HG03097 (cell line): ENCODE results near the gene OGG1.

Experiments used
- ATAC-seq: cut with Tn5 transposase; IDR thresholded peaks from one replicate; pipeline ENCODE4 v1.9.1; 2021; ENCODE audit not compliant: unreplicated experiment, low FRiP score

OGG1 gene

DNA sequence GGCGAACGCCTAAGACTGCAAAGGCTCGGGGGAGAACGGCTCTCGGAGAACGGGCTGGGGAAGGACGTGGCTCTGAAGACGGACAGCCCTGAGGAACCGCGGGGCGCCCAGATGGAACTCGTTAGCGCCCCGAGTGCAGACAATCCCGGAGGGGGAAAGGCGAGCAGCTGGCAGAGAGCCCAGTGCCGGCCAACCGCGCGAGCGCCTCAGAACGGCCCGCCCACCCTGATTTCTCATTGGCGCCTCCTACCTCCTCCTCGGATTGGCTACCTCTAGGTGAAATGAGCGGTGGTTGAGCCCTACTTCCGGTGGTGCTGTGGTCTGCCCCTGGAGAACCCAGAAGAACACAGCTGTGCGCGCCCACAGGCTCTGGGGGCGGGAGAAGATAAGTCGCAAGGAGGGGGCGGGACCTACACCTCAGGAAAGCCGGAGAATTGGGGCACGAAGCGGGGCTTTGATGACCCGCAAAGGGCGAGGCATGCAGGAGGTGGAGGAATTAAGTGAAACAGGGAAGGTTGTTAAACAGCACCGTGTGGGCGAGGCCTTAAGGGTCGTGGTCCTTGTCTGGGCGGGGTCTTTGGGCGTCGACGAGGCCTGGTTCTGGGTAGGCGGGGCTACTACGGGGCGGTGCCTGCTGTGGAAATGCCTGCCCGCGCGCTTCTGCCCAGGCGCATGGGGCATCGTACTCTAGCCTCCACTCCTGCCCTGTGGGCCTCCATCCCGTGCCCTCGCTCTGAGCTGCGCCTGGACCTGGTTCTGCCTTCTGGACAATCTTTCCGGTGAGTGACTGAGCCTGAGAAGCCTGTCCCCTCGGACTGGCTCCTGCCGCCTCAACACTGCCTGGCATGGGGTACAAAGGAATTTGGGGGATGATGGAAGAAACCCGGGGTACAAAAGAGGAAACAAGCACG, at the start of gene OGG1:
Gene OGG1 (plus strand): TSS at position 308 of the 911 bp plus-strand sequence. CDS start 335 bp downstream, at position 643.
- peak; percentile 83 for ATAC-seq

DNA sequence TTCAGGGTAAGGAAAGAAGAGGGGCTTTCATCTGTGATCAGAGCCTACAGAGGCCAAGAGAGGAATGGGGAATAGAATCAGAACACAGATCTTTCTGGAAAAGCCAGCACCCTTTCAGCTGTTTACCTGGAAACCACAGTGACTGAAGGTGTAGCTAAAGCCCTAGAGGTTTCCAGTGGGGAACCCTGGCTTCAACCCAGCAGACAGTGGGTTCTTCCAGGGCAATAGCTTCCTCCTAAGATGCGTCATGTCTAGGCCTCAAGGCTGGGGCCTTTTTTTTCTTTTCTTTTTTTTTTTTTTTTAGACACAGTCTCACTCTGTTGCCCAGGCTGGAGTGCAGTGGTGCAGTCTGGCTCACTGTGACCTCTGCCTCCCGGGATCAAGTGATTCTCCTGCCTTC, 49.2 kb upstream of the OGG1 start:
- ATAC-seq: no peak

DNA sequence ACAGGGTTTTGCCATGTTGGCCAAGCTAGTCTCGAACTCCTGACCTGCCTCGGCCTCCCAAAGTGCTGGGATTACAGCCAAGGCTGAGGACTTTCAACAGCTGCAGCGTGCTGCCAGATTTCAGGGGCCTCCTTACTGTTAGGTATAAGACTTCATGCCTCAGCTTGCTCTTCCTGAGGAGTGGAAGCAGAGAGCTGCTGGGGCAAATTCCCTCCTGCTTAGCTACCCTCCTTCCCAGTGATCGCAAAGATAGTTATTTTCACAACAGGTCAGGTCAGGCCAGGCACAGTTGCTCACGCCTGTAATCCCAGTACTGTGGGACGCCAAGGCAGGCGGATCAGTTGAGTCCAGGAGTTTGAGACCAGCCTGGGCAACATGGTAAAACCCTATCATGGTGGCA, 48.7 kb upstream of the OGG1 start:
- no peak for ATAC-seq

DNA sequence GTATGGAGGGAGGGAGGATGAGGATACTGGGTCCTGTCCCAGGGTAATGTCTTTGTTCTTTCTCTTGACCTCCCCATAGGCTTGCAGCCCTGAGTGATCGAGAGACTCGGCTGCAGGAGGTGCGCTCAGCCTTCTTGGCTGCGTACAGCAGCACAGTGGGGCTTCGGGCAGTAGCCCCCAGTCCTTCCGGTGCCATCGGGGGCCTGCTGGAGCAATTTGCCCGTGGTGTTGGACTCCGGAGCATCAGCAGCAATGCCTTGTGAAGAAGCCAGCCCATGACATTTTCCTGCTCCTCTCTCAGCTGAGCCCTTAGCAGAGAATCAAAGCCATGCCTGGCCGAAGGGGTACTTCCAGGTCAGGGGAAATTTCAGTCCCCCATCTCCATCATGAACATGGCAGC, 48.0 kb upstream of the OGG1 start:
- ATAC-seq: no peak

DNA sequence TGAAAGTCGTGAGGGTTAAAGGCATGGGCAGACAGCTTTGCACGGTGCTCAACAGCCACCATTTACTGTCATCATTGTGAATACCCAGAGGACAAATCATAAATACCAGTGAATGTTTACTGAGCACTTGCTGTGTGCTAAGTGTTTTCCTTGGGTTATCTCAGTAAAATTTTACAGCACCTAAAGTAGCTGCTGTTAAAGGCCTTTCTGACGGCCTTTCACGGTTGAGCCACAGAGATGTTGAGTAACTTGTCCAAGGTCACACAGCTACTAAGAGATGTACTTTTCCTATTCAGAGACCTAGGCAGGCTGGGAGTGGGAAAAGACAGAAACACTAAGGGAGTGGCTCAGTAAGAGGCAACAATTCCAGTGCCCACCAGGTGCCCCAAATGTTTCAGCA, 46.5 kb upstream of the OGG1 start:
- ATAC-seq: no peak

DNA sequence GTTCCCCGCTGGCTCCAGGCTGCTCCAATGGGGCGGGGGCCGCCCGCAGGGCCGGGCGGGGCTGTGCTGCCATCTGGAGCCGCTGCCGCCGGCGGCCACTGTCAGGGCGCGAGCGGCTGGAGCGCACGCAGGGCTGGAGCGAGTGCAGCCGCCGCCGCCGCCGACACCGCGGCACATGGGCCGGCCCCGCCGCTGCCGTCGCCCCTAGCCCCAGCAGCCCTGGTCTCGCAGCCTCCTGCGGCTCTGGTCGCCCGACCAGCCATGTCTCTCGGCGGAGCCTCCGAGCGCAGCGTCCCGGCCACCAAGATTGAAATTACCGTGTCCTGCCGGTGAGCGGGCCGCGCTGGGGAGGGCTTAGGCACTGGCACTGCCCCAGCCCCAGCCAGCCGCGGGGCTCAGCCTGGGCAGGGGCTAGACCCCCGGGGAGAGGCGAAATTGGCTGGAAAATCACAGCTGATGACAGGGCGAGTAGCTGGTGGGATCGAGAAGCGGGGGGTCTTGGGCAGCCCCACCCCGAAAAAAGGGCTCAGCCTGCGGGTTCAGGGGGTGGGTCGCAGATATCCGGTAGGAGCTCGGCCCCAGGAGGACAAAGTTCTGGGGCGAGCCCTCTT, 45.9 kb upstream of the OGG1 start, which contains the start of gene CPNE9:
Gene CPNE9 (plus strand): TSS at position 98 of the 611 bp plus-strand sequence. CDS start 164 bp downstream, at position 262.
- ATAC-seq: no peak

DNA sequence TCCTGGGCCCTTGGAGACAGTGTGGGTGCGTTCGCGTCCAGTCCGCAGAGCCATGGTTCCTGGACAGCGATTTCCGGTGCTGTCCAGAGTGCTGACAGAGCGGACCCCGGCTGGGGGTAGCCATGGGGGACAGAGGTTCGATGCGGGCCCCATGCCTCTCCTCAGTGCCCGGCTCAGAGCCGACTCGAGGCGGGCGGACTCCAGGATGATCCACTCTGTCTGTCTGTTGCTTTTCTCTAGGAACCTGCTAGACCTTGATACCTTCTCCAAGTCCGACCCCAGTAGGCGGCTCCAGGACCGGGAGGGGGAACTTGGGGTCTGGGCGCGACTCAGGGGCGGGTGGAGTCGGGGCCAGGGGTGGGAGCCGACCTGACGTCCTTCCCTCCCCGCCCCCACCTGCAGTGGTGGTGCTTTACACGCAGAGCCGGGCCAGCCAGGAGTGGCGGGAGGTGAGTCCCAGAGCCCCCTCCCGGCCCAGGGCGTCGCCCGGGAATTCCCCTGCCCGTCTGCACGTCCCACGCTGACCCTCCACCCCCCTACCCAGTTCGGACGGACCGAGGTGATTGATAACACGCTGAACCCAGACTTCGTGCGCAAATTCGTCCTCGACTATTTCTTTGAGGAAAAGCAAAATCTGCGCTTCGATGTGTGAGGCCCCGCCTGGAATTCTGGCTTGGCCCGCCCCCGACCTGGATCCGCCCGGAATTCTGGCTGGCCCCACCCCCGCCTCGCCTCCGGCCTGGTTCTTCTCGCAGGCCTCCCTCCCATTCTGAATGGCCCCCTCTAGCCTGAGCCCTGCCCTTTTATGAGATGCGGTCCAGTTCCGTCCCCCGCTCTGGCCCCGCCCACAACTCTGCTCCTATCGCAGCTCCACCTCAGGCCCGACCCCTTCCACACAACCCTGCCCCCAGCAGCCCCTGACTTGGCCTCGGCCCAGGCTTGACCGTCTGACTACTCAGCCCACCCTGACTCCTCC, 45.1 kb upstream of the OGG1 start:
- no peak for ATAC-seq

DNA sequence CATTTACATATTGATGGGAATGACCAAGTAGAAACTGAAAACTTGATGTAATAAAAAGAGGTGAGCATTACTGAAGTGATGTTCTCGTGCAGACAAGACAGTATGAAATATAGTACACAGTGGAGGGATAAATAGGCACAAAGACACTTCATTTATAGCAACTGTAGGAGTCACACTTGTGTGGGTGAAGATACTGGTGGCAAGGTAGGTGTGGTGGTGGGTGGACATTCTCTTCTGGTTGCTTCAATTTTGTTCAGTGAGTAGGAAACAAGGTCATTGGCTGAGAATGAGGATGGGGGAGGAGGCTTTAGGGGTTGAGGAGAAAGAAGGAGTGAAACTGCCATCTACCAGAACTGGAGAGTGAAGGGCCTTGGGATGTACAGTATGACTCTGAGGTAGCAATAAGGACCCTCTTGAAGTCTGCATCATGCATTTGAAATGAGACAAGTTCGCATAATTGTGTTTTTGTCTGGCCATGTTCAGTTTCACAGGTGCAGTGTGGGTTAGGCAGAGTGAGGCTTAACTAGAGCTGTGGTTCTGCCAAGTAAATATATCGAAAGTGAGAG, 39.5 kb upstream of the OGG1 start:
- no peak for ATAC-seq

DNA sequence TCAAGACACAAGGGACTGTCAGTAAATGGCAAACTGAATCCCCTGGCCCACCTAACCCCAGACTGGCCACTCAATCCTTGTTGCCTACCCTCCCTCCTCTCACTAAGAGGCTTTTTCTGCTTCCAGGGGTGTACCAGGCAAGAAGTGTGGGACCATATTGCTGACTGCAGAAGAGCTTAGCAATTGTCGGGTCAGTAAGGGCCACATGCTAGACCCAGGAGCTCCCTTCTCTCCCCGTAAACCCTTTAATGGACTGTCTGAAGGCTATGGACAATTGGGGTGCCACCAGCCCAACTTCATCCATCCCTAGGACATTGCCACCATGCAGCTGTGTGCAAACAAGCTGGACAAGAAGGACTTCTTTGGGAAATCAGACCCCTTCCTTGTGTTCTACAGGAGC, 37.3 kb upstream of the OGG1 start:
- no peak for ATAC-seq

DNA sequence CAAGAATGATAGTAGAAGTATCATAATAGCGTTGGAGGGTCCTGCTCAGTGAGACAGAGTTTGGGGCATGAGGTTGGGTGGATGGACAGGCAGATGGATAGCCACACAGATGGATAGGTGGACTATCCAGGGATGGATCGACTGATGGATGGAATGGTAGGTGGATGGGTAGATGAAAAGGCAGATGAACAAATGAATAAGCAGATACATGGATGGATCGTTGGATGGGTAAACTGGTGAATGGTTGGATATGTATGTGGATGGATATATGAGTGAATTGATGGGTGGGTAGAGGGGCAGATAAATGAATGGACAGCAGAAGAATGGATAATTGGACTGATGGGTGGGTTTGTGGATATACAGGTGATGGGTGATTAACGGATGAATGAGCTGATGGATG, 36.6 kb upstream of the OGG1 start:
- ATAC-seq: no peak

DNA sequence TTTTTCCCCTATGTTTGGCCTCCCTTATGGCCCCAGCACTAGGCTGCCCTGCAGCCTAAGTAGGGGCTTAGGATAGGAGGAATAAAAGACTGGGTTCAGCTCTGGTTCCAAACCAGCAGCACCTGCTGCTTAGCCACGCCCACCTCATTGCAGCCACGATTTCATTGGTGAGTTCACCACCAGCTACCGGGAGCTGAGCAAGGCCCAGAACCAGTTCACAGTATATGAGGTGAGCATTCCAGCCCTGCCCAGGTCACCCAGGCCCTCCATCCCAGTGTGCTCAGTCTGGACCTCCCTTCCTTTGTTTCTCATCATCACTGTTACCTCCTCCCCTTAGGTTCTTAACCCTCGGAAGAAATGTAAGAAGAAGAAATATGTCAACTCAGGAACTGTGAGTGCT, 34.6 kb upstream of the OGG1 start:
- ATAC-seq: no peak

DNA sequence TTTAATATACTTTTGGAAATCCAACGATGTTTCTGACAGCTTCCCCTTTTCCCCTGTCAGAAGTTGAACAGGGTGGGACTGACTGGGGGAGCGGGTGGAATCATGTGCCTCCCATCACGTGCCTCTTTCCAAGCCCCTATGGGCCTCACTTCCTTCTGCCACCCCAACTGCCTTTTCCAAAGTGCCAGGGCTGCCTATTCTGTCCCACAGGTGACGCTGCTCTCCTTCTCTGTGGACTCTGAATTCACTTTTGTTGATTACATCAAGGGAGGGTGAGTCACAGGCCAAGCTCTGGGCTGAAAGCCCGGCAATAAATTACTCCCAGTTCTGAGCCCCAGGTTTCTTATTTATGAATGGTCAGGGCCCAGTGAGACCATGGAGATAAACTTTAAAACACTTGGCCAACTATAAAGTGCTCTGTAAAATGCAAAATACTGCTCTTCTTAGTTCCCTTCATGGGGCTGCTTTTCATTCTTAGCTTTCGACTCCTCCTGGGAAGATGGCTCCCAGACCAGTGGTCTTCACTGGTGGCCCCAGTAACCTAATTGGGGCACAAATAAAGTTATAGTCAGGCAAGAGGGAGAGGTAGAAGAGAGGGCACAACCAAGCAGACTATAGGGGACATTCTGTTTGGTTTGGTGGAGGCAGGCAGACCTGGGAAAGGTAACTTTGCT, 33.9 kb upstream of the OGG1 start:
- no peak for ATAC-seq

DNA sequence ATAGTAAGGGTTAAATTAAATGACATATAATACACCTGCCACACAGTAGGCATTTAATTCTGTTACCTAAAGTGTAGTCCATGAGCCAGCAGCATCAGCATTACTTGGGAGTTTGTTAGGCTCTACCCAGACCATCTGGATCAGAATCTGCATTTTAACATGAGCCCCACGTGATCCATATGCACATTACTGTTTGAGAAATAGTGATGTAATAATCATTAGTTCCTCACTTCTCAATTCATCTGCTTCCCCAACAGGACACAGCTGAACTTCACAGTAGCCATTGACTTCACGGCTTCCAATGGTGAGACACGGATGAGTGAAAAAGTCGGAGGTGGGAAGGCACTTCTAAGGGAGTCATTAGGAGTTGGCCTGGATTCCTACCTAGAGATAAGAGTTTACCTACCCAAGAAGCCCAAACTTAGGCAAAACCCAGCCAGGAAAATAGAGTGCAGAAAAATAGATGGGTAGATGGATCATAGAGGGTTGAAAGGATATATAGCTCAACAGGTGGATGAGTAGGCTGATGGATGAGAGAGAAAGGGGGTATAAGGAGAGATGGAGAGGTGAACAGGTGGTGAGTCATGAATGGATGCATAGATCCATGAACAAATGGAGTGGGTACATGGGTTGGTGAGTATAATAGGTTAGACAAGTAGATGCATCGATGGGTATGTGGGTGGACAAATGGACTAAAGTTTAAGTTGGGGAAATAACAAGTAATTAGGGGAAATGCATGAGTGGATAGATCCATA, 32.8 kb upstream of the OGG1 start:
- ATAC-seq: no peak

DNA sequence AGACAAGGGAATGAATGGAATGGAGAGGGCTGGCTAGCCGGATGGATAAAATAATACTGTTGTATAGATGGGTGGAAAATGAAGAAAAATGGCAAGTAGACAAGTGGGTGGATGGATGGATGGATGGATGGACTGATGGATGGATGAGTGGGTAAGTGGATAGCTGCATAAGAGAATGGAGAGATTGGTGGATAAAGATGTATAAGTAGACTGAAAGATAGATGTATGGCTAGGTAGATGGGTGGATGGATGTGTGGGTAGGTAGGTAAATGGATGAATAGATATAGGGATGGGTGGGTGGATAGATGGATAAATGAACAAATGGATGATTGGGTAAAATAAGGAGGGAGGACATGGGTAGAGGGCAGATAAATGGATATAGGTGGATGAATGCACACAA, 32.2 kb upstream of the OGG1 start:
- ATAC-seq: no peak

DNA sequence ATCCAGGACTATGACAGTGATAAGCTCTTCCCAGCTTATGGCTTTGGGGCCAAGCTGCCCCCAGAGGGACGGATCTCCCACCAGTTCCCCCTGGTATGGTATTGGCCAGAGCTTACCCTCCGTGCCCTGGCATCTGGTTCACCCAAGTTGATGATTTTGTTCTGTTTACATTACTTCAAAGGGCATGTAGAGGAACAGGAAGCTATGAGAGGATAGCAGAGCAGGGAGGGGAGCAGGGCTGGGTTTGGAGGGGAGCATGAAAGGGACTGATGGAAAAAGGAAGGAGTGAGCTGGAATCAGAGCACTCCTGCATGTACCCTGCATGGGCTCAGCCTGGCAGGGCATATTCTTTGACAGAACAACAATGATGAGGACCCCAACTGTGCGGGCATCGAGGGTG, 31.6 kb upstream of the OGG1 start:
- ATAC-seq: no peak

DNA sequence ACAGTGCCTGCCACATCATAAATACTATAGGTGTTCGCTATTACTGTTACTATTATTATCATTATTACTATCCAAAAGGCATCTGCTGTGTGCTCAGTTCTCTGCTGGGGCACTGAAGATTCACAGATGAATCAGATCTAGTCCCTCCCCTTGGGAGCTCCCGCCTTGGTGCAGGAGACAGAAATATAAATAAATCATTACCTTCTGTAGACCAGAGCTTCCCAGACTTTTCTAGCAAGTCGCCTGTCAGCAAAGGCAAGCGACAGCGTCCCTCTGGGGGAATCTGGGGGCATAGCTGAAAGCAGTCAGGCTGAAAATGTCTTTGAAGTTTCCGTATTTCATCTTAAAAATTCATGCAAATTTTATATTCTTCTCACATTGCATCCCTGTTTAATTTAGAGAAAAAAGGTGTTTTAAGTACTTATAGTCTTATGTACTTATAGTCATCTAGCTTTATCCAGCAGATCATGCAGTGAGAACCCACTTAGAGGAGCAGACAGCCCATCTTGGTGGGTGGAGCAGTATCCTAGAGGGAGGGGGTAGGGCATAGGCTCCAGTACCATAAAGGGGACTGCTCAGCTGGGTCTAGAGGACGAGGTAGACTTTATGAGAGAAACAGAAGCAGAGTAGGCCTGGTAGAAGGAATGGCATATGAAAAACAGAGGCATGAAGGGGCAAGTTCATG, 28.6 kb upstream of the OGG1 start:
- ATAC-seq: no peak

DNA sequence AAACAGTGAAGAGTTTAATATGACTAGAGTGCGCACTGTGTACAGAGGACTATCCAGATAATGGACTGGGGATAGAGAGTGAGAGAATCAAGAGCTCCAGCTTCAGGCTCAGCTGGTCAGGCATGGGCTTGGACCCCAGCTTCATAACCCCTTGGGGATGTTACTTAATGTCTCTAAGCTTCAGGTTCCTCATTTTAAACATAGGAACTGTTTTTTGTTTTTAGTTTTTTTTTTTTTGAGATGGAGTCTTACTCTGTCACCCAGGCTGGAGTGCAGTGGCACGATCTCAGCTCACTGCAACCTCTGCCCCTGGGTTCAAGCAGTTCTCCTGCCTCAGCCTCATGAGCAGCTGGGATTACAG, 28.1 kb upstream of the OGG1 start:
- no peak for ATAC-seq

DNA sequence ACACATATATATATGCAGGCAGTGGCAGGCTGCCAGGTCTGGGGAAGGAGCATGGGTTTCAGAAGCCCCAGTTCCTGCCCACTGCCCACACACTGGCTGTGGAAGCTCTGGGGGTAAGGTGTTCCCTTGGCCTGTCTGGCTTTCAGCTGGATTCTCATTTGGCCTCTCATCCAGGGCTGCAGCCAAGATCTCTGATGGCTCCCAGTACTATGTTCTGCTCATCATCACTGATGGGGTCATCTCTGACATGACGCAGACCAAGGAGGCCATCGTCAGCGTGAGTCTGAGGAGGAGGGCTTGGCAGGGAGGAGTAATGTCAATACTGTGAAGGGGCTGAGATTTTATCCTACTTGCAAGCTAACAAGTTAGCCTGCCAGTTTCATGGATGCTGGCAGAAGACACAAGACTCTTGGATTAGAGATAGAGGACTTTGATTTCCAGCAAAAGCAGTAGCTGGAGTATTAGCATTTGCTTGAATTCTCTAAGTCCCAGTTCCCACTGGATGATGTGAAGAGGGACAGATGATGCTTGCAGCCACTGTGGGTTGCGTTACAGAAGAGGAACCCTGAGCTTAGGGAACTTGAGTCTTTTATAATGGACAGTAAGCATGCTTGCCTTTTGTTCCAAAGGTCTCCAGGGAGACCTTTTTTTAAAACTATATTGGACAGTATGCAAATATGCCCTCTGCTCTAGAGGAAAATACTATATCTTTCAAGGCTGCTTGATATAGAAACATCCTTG, 23.8 kb upstream of the OGG1 start:
- ATAC-seq: no peak
